Thyroid gland (tissue), 4 donors: Measurements from ENCODE around the gene HOXC10. TPM values are rescaled to one million over a fixed set of nuclear protein-coding genes. Genes with fewer than 3 reads are reported as not detected.

Source experiments
- DNase-seq, 2 donors: peaks; one replicate each; pipeline ENCODE4 v3.0.0-alpha.2; 2019
- H3K27ac ChIP-seq, 3 donors: fragments of 200-600 bp; sonication (generic); 1 replicate in 2 of 3; 2 replicates in 1 of 3; pipeline ENCODE4 v1.5.1; 2016 to 2019; ENCODE audit warnings: mild to moderate bottlenecking in 1 of 3, moderate library complexity in 1 of 3
- H3K27me3 ChIP-seq: fragments of 200-600 bp; sonication (generic); one replicate; pipeline ENCODE4 v1.5.1; 2019
- H3K36me3 ChIP-seq, 2 donors: fragments of 200-600 bp; sonication (generic); one replicate each; pipeline ENCODE4 v1.5.1; 2016 to 2019
- H3K4me1 ChIP-seq, 2 donors: fragments of 200-600 bp; sonication (generic); one replicate each; pipeline ENCODE4 v1.5.1; 2017 to 2019
- H3K4me3 ChIP-seq, 3 donors: fragments of 200-600 bp; sonication (generic); replicated peaks in 1 of 3; 1 replicate in 2 of 3; 2 replicates in 1 of 3; pipeline ENCODE4 v1.5.1; 2016; ENCODE audit warnings: mild to moderate bottlenecking in 1 of 3
- H3K9me3 ChIP-seq: fragments of 200-600 bp; sonication (generic); one replicate; pipeline ENCODE4 v1.5.1; 2017
- POLR2A ChIP-seq, 2 donors: fragments of 450-650 bp; IDR thresholded peaks; one replicate each; pipeline ENCODE4 v1.6.1; 2017; ENCODE audit warnings: antibody characterized with exemption in 2 of 2, mild to moderate bottlenecking in 2 of 2, moderate library complexity in 1 of 2
- WGBS, 2 donors: methylation state at CpG; one replicate each; pipeline ENCODE4 v1.1.5; 2017; 5-methylcytosine and 5-hydroxymethylcytosine counted together
- intact Hi-C: fragments of 100-400 bp; cut with DNase I; formaldehyde crosslinking; loops from one replicate; pipeline ENCODE4 v1.15.1; 2023
- total RNA-seq, 4 donors: library from RNA; depleted of rRNA; stranded (reverse); fragments of >200 nt; gene quantifications; one replicate each; pipeline ENCODE4 v1.2.3, GENCODE V29; 2016
- TF ChIP-seq, protein P1 (sequence below), 6 experiments: fragments of 200-600 bp in 3 of 6; fragments of 450-650 bp in 3 of 6; sonication (generic) in 3 of 6; IDR thresholded peaks; one replicate each; pipeline ENCODE4 v1.5.1; 2016 to 2019; ENCODE audit warnings: antibody characterized with exemption in 6 of 6, mild to moderate bottlenecking in 2 of 6, inconsistent platforms in 1 of 6, moderate library complexity in 1 of 6

Gene HOXC10
- total RNA-seq, 4 donors from 2014 or later, result not detected

DNA sequence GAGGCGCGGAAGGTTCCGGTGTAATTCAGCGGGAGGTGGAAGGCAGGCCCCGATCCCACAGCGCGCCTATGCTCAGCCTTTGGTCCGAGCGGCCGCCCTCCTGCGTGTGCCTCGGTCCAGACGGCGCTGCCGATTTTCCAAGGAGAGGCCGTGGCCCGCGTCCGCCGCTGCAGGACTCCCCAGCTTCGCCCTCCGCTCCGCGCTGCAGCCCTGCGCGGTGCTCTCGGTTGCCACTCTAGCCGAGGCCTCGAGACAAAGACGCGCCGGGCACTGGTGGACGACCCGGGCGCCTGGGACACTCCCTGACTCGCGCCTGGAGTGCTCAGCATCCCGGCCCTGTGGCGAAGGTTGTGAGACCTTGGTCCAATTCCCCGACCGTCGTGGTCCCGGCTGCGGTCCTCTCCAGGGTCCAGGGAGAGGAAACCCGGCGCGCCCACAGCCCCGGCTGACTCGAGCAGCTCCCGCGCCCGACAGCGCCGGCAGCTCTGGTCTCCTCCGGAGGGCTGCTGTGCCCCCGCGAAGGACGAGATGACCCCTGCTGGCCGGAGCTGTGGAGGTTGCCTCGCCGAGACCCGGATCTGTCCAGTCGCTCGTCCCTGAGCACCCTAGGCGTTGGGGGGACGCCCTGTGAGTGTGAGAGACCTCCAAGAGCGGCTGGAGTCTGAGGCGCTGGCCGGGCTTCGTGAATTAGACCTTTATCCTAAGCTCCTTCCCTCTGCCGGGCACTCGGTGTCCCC, 23.8 kb upstream of the HOXC10 start:
- H3K36me3 ChIP-seq, result no peaks in the 10 kb centered on the region
- WGBS, 2 donors, result 4% methylated on average over 23 of the region's 72 CpGs; no CpG with 5 or more reads in 1 of the 2 donors
- H3K27me3 ChIP-seq, result peaks cover 87% of the 10 kb centered on the region
- no peak overlapping the region for H3K4me3 ChIP-seq
- TF ChIP-seq POLR2A (IDR thresholded peaks at IDR 0.05), result no peak
- TF ChIP-seq, protein P1, sequence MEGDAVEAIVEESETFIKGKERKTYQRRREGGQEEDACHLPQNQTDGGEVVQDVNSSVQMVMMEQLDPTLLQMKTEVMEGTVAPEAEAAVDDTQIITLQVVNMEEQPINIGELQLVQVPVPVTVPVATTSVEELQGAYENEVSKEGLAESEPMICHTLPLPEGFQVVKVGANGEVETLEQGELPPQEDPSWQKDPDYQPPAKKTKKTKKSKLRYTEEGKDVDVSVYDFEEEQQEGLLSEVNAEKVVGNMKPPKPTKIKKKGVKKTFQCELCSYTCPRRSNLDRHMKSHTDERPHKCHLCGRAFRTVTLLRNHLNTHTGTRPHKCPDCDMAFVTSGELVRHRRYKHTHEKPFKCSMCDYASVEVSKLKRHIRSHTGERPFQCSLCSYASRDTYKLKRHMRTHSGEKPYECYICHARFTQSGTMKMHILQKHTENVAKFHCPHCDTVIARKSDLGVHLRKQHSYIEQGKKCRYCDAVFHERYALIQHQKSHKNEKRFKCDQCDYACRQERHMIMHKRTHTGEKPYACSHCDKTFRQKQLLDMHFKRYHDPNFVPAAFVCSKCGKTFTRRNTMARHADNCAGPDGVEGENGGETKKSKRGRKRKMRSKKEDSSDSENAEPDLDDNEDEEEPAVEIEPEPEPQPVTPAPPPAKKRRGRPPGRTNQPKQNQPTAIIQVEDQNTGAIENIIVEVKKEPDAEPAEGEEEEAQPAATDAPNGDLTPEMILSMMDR (IDR thresholded peaks at IDR 0.05), result no peak
- no peaks in the 10 kb centered on the region for H3K9me3 ChIP-seq
- DNase-seq, result no peak
- H3K27ac ChIP-seq, result no peak overlapping the region
- H3K4me1 ChIP-seq, result peaks cover 0 to 14% of the 10 kb centered on the region in 2 donors
- intact Hi-C loops, result no loop called here

DNA sequence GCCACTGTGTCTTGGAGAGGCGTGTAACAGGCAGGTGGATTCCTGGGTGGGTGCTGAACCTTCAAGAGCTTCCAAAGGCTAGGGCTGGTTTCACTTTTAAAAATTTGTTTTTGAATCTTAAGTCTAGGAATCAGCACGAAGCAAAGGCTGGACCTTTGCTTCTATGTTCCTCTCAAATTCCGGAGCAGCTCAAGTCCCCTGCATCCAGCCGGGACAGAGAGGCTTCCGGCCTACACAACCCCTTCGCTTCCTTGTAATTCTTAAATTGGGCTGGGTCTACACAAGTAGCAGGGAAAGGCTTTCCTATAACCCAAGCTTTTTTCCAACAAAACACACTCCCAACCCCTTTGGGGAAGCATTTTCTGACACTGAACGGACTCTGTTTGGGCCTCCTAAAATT, 21.9 kb upstream of the HOXC10 start:
- Histone ChIP-seq H3K4me1 (peaks cover 0 to 18% of the 10 kb centered on the region in 2 donors), H3K27me3 (peaks cover 78% of the 10 kb centered on the region), H3K4me3 (no peak overlapping the region), H3K9me3 (no peaks in the 10 kb centered on the region), H3K36me3 (no peaks in the 10 kb centered on the region), H3K27ac (no peak overlapping the region)
- DNase-seq, result no peak
- WGBS, 2 donors, result 24 to 32% methylated on average over 7 of the region's 7 CpGs
- TF ChIP-seq, protein P1 (IDR thresholded peaks at IDR 0.05), result no peak
- TF ChIP-seq POLR2A (IDR thresholded peaks at IDR 0.05), result no peak
- intact Hi-C loops, result no loop called here

DNA sequence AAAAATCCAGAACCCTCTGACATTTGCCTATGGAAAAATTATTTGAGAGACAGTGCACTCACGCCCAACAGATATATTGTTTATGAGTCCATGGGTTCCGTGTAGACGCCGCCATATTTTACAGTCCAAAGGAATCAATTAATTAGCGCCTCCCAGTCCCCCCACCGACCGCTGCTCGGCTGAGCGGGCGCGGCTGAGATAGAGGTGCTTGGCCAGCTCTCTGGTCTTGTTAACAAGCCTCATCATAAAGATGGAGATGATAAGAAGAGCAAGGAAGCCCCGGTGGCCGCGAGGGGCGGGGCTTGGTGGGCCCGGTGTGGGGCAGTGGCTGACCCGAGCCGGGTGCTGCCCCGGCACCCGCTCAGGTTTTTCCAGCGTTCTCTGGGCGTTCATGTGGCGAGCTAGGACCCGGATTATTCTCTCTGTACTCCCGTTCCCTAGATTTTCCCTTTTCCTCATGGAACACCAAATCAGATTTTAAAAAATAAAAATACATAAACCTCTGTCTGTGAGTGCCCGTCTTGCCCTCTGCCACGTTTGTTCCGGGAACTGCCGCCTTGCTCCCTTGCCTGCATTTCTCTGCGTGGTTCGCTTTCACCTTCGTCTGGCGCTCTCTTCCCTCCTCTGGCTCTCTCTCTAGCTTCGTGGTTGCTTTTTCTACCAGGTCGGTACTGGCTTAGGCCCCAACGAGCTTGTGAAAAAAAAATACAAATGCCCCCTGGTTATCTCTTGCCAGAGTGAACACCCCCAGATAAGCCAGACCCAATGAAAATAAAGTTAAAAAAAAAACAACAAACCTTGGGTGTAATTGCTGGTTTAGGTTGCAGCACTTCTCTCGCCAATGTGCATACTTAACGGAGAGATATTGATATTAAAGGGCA, 21.3 kb upstream of the HOXC10 start:
- 8 to 12% methylated on average over 38 of the region's 38 CpGs for WGBS, 2 donors
- H3K27ac ChIP-seq, result no peak overlapping the region
- H3K4me3 ChIP-seq, result no peak overlapping the region
- H3K9me3 ChIP-seq, result no peaks in the 10 kb centered on the region
- no peak for TF ChIP-seq POLR2A (IDR thresholded peaks at IDR 0.05)
- TF ChIP-seq, protein P1 (IDR thresholded peaks at IDR 0.05), result no peak
- H3K27me3 ChIP-seq, result peaks cover 83% of the 10 kb centered on the region
- DNase-seq, result no peak
- intact Hi-C loops, result no loop called here
- peaks cover 0 to 18% of the 10 kb centered on the region in 2 donors for H3K4me1 ChIP-seq
- H3K36me3 ChIP-seq, result no peaks in the 10 kb centered on the region

DNA sequence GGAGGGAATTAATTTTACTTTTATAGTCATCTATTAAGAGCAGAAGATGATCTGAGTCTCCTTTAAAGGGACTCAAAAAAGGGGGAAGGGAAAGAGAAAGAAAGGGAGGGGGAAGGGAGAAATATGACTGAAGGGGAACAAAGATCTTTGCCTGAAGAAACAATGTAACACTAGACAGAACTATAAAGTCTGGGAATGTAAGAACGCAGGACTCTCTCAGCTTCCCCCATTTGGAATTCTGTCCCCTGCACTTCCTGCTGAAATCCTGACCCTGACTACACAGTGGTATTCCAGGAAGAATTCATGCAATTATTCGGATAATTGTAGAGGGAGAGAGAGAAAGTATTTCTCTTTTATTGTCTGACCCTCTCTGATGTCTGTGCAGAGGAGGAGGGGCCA, 20.6 kb upstream of the HOXC10 start:
- 12 to 16% methylated on average over 2 of the region's 2 CpGs for WGBS, 2 donors
- peaks cover 0 to 18% of the 10 kb centered on the region in 2 donors for H3K4me1 ChIP-seq
- no peak overlapping the region for H3K27ac ChIP-seq
- no peaks in the 10 kb centered on the region for H3K36me3 ChIP-seq
- DNase-seq, result no peak
- TF ChIP-seq, protein P1 (IDR thresholded peaks at IDR 0.05), result no peak
- TF ChIP-seq POLR2A (IDR thresholded peaks at IDR 0.05), result no peak
- peaks cover 83% of the 10 kb centered on the region for H3K27me3 ChIP-seq
- H3K9me3 ChIP-seq, result no peaks in the 10 kb centered on the region
- no peak overlapping the region for H3K4me3 ChIP-seq
- intact Hi-C loops, result no loop called here
